Tibial nerve (tissue), 3 donors: Measurements from ENCODE around the gene BMP2K.

Source experiments
- POLR2A ChIP-seq, 2 donors: fragments of 450-650 bp; IDR thresholded peaks; one replicate each; pipeline ENCODE4 v1.6.1; 2017; ENCODE audit warnings: antibody characterized with exemption in 2 of 2, mild to moderate bottlenecking in 2 of 2, moderate library complexity in 2 of 2
- TF ChIP-seq, protein P1 (sequence below), 5 experiments: fragments of 200-600 bp in 3 of 5; fragments of 450-650 bp in 2 of 5; sonication (generic) in 3 of 5; IDR thresholded peaks; one replicate each; pipeline ENCODE4 v1.5.1; 2016 to 2019; ENCODE audit warnings: antibody characterized with exemption in 5 of 5, mild to moderate bottlenecking in 3 of 5, moderate library complexity in 2 of 5

DNA sequence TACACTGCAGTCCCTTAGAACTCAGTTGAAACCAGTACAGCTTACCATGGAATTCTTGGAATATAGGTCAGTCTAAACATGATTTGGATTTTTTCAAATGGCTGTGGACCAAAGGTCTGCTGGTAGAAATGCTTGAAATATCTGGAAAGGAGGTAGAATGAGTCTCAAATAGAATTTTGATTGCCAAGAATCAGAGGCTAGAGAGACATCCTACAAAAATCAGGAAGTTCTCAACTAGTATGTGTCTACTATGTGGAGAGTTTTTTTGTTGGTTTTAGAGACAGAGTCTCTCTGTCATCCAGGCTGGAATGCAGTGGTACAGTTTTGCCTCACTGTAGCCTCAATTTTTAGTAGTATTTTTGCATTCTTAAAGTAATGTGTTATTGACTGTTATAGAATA is 109.4 kb downstream of the BMP2K start:
- TF ChIP-seq, protein P1, sequence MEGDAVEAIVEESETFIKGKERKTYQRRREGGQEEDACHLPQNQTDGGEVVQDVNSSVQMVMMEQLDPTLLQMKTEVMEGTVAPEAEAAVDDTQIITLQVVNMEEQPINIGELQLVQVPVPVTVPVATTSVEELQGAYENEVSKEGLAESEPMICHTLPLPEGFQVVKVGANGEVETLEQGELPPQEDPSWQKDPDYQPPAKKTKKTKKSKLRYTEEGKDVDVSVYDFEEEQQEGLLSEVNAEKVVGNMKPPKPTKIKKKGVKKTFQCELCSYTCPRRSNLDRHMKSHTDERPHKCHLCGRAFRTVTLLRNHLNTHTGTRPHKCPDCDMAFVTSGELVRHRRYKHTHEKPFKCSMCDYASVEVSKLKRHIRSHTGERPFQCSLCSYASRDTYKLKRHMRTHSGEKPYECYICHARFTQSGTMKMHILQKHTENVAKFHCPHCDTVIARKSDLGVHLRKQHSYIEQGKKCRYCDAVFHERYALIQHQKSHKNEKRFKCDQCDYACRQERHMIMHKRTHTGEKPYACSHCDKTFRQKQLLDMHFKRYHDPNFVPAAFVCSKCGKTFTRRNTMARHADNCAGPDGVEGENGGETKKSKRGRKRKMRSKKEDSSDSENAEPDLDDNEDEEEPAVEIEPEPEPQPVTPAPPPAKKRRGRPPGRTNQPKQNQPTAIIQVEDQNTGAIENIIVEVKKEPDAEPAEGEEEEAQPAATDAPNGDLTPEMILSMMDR (IDR thresholded peaks at IDR 0.05): no peak
- no peak for TF ChIP-seq POLR2A (IDR thresholded peaks at IDR 0.05)
